Epithelial cell of proximal tubule (primary cell): Measurements from ENCODE around the gene TTC4. TPM values are rescaled to one million over a fixed set of nuclear protein-coding genes. Genes with fewer than 3 reads are reported as not detected.

Experiments used
- DNase-seq: peaks from one replicate; pipeline ENCODE4 v3.0.0-alpha.2; 2011; ENCODE audit warnings: low read depth
- H3K4me3 ChIP-seq: 2 replicates; pipeline ENCODE4 v1.5.1; 2011; ENCODE audit warnings: low read depth, mild to moderate bottlenecking, low read length
- total RNA-seq: library from RNA; depleted of rRNA; stranded (reverse); fragments of >200 nt; gene quantifications from 2 replicates; pipeline ENCODE4 v1.2.3, GENCODE V29; 2015
- TF ChIP-seq, protein P1 (sequence below): conservative IDR thresholded peaks from 2 replicates; pipeline ENCODE4 v1.5.1; 2012; ENCODE audit warnings: low read depth, mild to moderate bottlenecking, low read length

The TTC4 gene
- total RNA-seq, 1 donor from 2014 or later: 23.1 TPM

DNA sequence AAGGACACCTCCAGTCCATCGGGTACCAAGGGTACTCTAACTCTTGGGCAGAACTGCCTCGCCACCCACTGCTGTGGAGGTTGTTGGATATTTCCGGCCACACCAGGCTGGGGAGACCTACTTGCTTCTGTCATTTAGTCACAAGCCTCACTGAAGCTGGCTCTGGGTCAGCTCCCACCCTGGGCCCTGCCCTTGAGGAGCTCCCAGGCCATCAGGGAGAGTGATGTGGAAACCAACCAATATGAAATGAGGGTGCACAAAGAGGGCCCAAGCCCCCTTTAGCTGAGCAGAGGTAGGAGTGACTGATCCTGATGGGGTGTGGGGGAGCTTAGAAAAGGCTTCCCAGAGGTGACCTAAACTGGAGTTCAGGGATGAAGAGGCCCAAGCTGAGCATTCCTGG, 29.0 kb downstream of the TTC4 start:
- H3K4me3 ChIP-seq: no peak overlapping the region
- DNase-seq: no peak
- TF ChIP-seq, protein P1, sequence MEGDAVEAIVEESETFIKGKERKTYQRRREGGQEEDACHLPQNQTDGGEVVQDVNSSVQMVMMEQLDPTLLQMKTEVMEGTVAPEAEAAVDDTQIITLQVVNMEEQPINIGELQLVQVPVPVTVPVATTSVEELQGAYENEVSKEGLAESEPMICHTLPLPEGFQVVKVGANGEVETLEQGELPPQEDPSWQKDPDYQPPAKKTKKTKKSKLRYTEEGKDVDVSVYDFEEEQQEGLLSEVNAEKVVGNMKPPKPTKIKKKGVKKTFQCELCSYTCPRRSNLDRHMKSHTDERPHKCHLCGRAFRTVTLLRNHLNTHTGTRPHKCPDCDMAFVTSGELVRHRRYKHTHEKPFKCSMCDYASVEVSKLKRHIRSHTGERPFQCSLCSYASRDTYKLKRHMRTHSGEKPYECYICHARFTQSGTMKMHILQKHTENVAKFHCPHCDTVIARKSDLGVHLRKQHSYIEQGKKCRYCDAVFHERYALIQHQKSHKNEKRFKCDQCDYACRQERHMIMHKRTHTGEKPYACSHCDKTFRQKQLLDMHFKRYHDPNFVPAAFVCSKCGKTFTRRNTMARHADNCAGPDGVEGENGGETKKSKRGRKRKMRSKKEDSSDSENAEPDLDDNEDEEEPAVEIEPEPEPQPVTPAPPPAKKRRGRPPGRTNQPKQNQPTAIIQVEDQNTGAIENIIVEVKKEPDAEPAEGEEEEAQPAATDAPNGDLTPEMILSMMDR: no peak

DNA sequence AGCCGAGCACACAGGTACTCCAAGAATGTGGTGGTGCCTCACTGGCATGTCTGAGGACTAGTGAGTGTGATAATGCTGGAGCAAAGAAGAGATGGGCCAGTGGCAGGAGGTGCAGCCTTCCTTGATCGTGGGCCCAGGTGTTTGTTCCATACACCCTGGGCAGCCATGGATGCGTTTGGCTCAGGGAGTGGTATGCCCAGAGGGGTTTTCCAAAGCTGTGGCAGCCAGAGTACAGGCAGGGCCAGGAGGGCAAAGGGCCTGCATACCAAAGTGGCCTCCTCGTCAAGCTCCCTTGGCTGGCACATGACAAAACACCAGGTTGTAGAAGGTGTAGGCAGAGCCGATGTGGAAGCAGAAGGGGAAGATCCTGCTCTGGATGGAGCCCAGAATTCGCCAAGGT, 29.6 kb downstream of the TTC4 start:
- H3K4me3 ChIP-seq: no peak overlapping the region
- no peak for DNase-seq
- TF ChIP-seq, protein P1: no peak

DNA sequence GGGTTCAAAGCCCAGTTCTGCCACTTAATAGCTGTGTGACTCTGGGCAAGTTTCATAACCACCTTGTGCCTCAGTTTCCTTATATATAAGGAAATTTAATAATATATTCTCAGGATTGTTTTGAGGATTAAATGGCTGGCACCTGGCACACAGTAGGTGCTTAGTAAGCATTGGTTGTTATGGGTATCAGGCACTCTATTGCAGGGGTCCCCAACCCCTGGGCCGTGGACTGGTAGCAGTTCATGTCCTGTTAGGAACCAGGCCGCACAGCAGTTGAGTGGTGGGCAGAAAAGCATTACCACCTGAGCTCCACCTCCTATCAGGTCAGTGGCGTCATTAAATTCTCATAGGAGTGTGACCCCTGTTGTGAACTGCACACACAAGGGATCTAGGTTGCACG, 30.2 kb downstream of the TTC4 start:
- DNase-seq: no peak
- TF ChIP-seq, protein P1: no peak
- H3K4me3 ChIP-seq: no peak overlapping the region

DNA sequence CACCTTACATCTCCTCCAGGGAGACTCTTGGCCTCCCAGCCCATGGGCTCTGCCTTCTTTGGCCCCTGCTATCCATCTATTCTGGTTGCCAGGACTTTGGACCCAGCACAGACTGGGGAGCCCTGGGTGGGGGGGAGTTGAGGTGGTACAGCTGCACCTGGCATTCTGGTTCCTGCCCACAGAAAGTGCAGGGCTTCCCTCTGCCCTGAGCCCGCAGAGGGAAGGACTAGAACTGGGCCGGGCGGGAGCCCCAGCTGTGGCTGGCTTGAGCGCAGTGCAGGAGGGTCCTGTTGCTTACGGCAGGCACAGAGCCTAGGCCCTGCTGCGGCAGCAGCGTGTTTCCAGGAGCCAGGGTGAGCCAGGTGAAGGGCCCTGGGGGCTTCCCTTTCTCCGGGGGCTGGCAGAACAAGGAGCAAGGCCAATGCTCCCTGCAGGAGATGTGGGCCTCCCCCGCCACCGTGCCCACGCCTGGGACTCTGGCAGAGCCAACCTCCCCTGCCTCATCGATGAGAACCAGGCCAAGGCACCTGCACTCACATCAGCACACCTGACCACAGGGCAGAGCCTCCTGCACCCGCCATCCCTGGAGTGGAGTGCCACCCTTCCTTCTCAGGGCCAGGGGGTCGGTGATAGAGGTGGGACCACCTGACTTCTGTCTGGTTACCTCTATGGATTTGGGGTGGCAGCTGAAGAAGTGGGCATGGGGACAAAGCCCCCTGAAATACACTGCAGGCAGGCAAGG, 32.6 kb downstream of the TTC4 start:
- DNase-seq: no peak

DNA sequence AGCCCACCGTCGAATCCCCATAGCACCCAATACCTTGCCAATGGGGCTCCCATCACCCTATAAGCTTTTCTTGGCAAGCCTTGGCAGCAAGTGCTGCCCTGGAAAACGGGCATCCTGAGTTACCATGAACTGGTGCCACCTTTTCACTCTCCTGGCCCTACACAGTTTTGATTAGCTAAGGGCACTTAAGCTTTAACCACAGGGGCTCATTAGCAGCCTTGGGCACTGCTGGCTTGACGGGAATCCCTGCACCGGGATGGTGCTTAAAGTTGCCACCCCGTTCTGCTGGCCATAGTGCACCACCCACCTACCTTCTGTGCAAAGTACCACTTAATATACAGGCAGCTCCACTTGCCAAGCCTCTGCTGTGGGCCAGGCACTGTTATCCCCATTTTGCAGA, 34.9 kb downstream of the TTC4 start:
- H3K4me3 ChIP-seq: no peak overlapping the region
- DNase-seq: no peak
- TF ChIP-seq, protein P1: no peak

More for the DNA sequence above, 32.6 kb downstream of the TTC4 start:
- no peak overlapping the region for H3K4me3 ChIP-seq
- TF ChIP-seq, protein P1: no peak

DNA sequence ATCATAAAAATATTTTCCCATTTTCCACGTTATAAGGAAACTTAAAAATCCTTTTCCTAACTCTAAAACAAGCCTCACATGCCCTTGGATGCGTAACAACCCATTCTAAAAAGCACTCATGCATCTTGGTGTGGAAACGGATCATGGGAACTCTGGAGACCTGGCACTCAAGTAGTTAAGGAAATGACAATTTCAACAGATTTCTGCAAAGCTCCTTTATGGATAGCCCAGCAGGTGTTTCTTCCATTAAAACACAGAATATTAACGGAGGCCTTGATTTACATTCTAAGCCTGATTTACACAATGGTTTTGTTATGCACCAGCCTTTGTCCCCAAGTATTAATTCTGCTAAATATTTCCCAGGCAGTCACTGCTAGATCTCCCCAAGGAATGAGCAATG, 35.8 kb downstream of the TTC4 start:
- no peak for DNase-seq
- H3K4me3 ChIP-seq: no peak overlapping the region
- TF ChIP-seq, protein P1: no peak

DNA sequence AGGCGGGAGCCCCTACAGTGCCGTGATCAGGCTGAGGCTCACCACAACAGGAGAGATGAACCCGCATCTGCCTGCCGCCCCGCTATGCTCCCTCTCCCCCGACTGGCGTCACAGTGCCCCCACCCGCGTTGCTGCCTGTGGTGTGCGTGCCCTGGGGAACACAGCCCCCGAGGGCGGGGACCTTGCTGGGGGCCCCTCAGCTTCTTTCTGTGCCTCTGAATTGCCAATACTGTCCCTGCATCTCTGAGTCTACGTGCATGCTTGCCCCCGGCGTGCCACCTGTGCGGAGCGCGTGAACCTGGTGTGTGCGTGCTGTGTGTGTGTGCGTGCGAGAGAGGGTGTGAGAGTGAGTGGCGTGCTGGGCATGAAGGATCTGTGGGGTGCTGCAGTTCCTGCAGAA, 38.4 kb downstream of the TTC4 start:
- TF ChIP-seq, protein P1: no peak
- H3K4me3 ChIP-seq: no peak overlapping the region
- DNase-seq: no peak
